H9 (cell line): ENCODE results near the gene SEMA3D. TPM values are rescaled to one million over a fixed set of nuclear protein-coding genes. Genes with fewer than 3 reads are reported as not detected.

ENCODE experiments used
- DNase-seq: peaks from one replicate; pipeline ENCODE4 v3.0.0-alpha.2; 2017
- H2AFZ ChIP-seq: one replicate; pipeline ENCODE4 v1.6.1; 2013; ENCODE audit warnings: mild to moderate bottlenecking, low read length, control low read depth, moderate library complexity
- H2AK5ac ChIP-seq: 2 replicates; pipeline ENCODE4 v1.6.1; 2013; ENCODE audit warnings: low read length, control low read depth, mixed read lengths; ENCODE audit not compliant: insufficient read length
- H2BK120ac ChIP-seq: one replicate; pipeline ENCODE4 v1.6.1; 2013; ENCODE audit warnings: low read depth, mild to moderate bottlenecking, low read length, control low read depth, inconsistent platforms; ENCODE audit not compliant: poor library complexity, severe bottlenecking
- H2BK12ac ChIP-seq: 2 replicates; pipeline ENCODE4 v1.6.1; 2013; ENCODE audit warnings: low read length, control low read depth, mixed read lengths, low read depth; ENCODE audit not compliant: insufficient read length
- H2BK15ac ChIP-seq: 2 replicates; pipeline ENCODE4 v1.6.1; 2013; ENCODE audit warnings: low read depth, low read length, control low read depth
- H2BK20ac ChIP-seq: one replicate; pipeline ENCODE4 v1.6.1; 2013; ENCODE audit warnings: low read depth, mild to moderate bottlenecking, low read length, control low read depth, inconsistent platforms; ENCODE audit not compliant: poor library complexity, severe bottlenecking
- H2BK5ac ChIP-seq: 2 replicates; pipeline ENCODE4 v1.6.1; 2013; ENCODE audit warnings: low read length, control low read depth, mixed read lengths; ENCODE audit not compliant: insufficient read length
- H3K14ac ChIP-seq: 2 replicates; pipeline ENCODE4 v1.6.1; 2013; ENCODE audit warnings: low read length, control low read depth; ENCODE audit not compliant: insufficient read depth
- H3K18ac ChIP-seq: 2 replicates; pipeline ENCODE4 v1.6.1; 2013; ENCODE audit warnings: low read depth, mild to moderate bottlenecking, mixed read lengths, low read length, control low read depth; ENCODE audit not compliant: insufficient read length
- H3K23ac ChIP-seq: 2 replicates; pipeline ENCODE4 v1.6.1; 2013; ENCODE audit warnings: low read length, control low read depth, mixed read lengths, low read depth; ENCODE audit not compliant: insufficient read length
- H3K23me2 ChIP-seq: 2 replicates; pipeline ENCODE4 v1.6.1; 2013; ENCODE audit warnings: low read depth, mild to moderate bottlenecking, mixed read lengths, low read length, control low read depth; ENCODE audit not compliant: insufficient read length, poor library complexity, severe bottlenecking
- H3K27ac ChIP-seq: 2 replicates; pipeline ENCODE4 v1.5.1; 2013; ENCODE audit warnings: low read length, control low read depth, mixed read lengths, low read depth; ENCODE audit not compliant: insufficient read length
- H3K27me3 ChIP-seq: 2 replicates; pipeline ENCODE4 v1.6.1; 2013; ENCODE audit warnings: low read length, control low read depth, inconsistent platforms; ENCODE audit not compliant: insufficient read depth
- H3K4ac ChIP-seq: 2 replicates; pipeline ENCODE4 v1.6.1; 2013; ENCODE audit warnings: low read depth, mild to moderate bottlenecking, control low read depth, inconsistent platforms, low read length, moderate library complexity
- H3K4me1 ChIP-seq: 2 replicates; pipeline ENCODE4 v1.6.1; 2013; ENCODE audit warnings: low read length, control low read depth, inconsistent platforms; ENCODE audit not compliant: insufficient read depth
- H3K4me2 ChIP-seq: 2 replicates; pipeline ENCODE4 v1.6.1; 2013; ENCODE audit warnings: low read length, control low read depth, mixed read lengths; ENCODE audit not compliant: insufficient read length, insufficient read depth
- H3K56ac ChIP-seq: 2 replicates; pipeline ENCODE4 v1.6.1; 2013; ENCODE audit warnings: low read depth, mild to moderate bottlenecking, mixed read lengths, low read length, control low read depth; ENCODE audit not compliant: insufficient read length
- H3K79me1 ChIP-seq: 2 replicates; pipeline ENCODE4 v1.6.1; 2013; ENCODE audit warnings: low read depth, mild to moderate bottlenecking, moderate library complexity, low read length, control low read depth, inconsistent platforms; ENCODE audit not compliant: insufficient read depth, poor library complexity, severe bottlenecking
- H3K79me2 ChIP-seq: 2 replicates; pipeline ENCODE4 v1.6.1; 2013; ENCODE audit warnings: low read length, control low read depth, inconsistent platforms; ENCODE audit not compliant: insufficient read depth
- H3K9ac ChIP-seq: 2 replicates; pipeline ENCODE4 v1.6.1; 2013; ENCODE audit warnings: low read length, control low read depth, mixed read lengths; ENCODE audit not compliant: insufficient read length; ENCODE audit errors: extremely low read depth
- H3K9me3 ChIP-seq: one replicate; pipeline ENCODE4 v1.6.1; 2013; ENCODE audit warnings: low read depth, low read length, inconsistent platforms; ENCODE audit not compliant: control insufficient read depth
- H3T11ph ChIP-seq: one replicate; pipeline ENCODE4 v1.6.1; 2013; ENCODE audit warnings: mild to moderate bottlenecking, low read length, control low read depth, inconsistent platforms
- H4K20me1 ChIP-seq: one replicate; pipeline ENCODE4 v1.6.1; 2013; ENCODE audit not compliant: control insufficient read depth, insufficient read length, insufficient read depth
- H4K5ac ChIP-seq: 2 replicates; pipeline ENCODE4 v1.6.1; 2013; ENCODE audit warnings: low read depth, mild to moderate bottlenecking, mixed read lengths, low read length, control low read depth; ENCODE audit not compliant: insufficient read length
- H4K8ac ChIP-seq: replicated peaks from 2 replicates; pipeline ENCODE4 v1.6.1; 2013; ENCODE audit warnings: low read length, control low read depth, mixed read lengths, low read depth; ENCODE audit not compliant: insufficient read length
- H4K91ac ChIP-seq: 2 replicates; pipeline ENCODE4 v1.6.1; 2013; ENCODE audit warnings: low read depth, mild to moderate bottlenecking, moderate library complexity, mixed read lengths, low read length, control low read depth; ENCODE audit not compliant: insufficient read length
- H3K27ac Mint-ChIP-seq, 3 experiments: 2 replicates in 2 of 3; 3 replicates in 1 of 3; pipeline ENCODE4 v1.8.0; 2020 to 2021; ENCODE audit warnings: mixed read lengths in 3 of 3, mild to moderate bottlenecking in 1 of 3, moderate library complexity in 1 of 3
- H3K27me3 Mint-ChIP-seq: 2 replicates; pipeline ENCODE4 v1.8.0; 2021; ENCODE audit warnings: low read depth, mild to moderate bottlenecking, moderate library complexity, mixed read lengths
- H3K36me3 Mint-ChIP-seq, 3 experiments: 2 replicates in 2 of 3; 3 replicates in 1 of 3; pipeline ENCODE4 v1.8.0; 2020 to 2021; ENCODE audit warnings: low read depth in 3 of 3, mixed read lengths in 3 of 3; ENCODE audit not compliant: insufficient read depth in 1 of 3
- H3K4me1 Mint-ChIP-seq, 2 experiments: 2 replicates each; pipeline ENCODE4 v1.8.0; 2020; ENCODE audit warnings: mixed read lengths in 2 of 2
- H3K4me3 Mint-ChIP-seq, 2 experiments: 2 replicates in 1 of 2; 3 replicates in 1 of 2; pipeline ENCODE4 v1.8.0; 2020 to 2021; ENCODE audit warnings: mild to moderate bottlenecking in 2 of 2, mixed read lengths in 2 of 2, moderate library complexity in 1 of 2
- H3K9me3 Mint-ChIP-seq, 2 experiments: 2 replicates in 1 of 2; 3 replicates in 1 of 2; pipeline ENCODE4 v1.8.0; 2020; ENCODE audit warnings: mild to moderate bottlenecking in 2 of 2, mixed read lengths in 2 of 2, moderate library complexity in 1 of 2
- WGBS: extraction: QIAGEN DNeasy Blood & Tissue Kit; methylation state at CpG from one replicate; pipeline ENCODE4 v1.1.7; 2013; ENCODE audit warnings: missing lambda C conversion rate, low lambda C conversion rate, mixed read lengths; ENCODE audit not compliant: insufficient read length; ENCODE audit errors: extremely low coverage; 5-methylcytosine and 5-hydroxymethylcytosine counted together
- total RNA-seq: library from RNA; stranded (reverse); gene quantifications from 2 replicates; pipeline ENCODE4 v1.2.1, GENCODE V29; 2021
- TF ChIP-seq, protein P1 (sequence below): fragments of 200-600 bp; sonication (generic); conservative IDR thresholded peaks from 3 replicates; pipeline ENCODE4 v1.8.0; 2021; ENCODE audit warnings: antibody characterized with exemption, mild to moderate bottlenecking

The SEMA3D gene
- total RNA-seq, 1 experiment from 2014 or later: 5.4 TPM

DNA sequence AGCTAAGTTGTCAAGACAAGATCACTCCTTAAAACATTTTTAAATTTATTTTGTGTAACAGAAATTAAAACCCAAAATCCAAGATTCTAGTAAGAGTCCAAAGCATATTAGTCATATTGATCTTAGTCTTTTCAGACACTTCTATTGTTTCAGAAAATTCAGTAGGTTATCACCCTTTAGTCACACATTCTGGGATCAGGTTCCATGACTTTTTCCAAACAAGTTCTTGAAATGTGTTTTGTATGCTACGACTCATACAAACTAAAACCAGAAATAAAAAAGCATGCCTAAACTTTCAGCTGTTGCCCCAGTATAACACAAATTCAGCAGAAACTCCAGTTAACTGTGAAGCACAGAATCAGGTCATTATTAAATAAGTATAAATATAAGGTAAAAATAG lies 10.7 kb downstream of the SEMA3D start:
- Histone ChIP-seq H3K18ac (no peak overlapping the region), H3K27ac (no peak overlapping the region), H3K4me1 (no peaks in the 10 kb centered on the region), H3K56ac (no peak overlapping the region), H2AK5ac (no peak overlapping the region), H3K14ac (no peak overlapping the region), H3T11ph (no peak overlapping the region), H2BK5ac (no peak overlapping the region), H3K9me3 (peaks cover 4% of the 10 kb centered on the region), H2BK20ac (no peak overlapping the region), H4K20me1 (no peaks in the 10 kb centered on the region), H4K5ac (no peak overlapping the region), H2BK120ac (no peak overlapping the region), H3K79me1 (no peaks in the 10 kb centered on the region), H3K4me2 (no peak overlapping the region), H3K9ac (no peak overlapping the region), H2AFZ (no peak overlapping the region), H3K27me3 (no peaks in the 10 kb centered on the region), H3K4ac (no peak overlapping the region), H4K8ac (no peak overlapping the region), H4K91ac (no peak overlapping the region), H3K23me2 (no peaks in the 10 kb centered on the region), H3K79me2 (no peaks in the 10 kb centered on the region), H2BK15ac (no peak overlapping the region), H3K23ac (no peak overlapping the region), H2BK12ac (no peak overlapping the region)
- H3K36me3 Mint-ChIP-seq: peaks cover 15 to 24% (median 19%) of the 10 kb centered on the region in 3 experiments
- H3K27me3 Mint-ChIP-seq: no peaks in the 10 kb centered on the region; the same call in 1 of the 2 replicates
- no CpG with 5 or more reads among the region's 1 CpG for WGBS
- DNase-seq: no peak
- H3K27ac Mint-ChIP-seq: no peak overlapping the region
- H3K4me3 Mint-ChIP-seq: no peak overlapping the region
- TF ChIP-seq, protein P1, sequence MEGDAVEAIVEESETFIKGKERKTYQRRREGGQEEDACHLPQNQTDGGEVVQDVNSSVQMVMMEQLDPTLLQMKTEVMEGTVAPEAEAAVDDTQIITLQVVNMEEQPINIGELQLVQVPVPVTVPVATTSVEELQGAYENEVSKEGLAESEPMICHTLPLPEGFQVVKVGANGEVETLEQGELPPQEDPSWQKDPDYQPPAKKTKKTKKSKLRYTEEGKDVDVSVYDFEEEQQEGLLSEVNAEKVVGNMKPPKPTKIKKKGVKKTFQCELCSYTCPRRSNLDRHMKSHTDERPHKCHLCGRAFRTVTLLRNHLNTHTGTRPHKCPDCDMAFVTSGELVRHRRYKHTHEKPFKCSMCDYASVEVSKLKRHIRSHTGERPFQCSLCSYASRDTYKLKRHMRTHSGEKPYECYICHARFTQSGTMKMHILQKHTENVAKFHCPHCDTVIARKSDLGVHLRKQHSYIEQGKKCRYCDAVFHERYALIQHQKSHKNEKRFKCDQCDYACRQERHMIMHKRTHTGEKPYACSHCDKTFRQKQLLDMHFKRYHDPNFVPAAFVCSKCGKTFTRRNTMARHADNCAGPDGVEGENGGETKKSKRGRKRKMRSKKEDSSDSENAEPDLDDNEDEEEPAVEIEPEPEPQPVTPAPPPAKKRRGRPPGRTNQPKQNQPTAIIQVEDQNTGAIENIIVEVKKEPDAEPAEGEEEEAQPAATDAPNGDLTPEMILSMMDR: no peak
- H3K9me3 Mint-ChIP-seq: peaks cover 23 to 26% of the 10 kb centered on the region in 2 experiments
- no peaks in the 10 kb centered on the region for H3K4me1 Mint-ChIP-seq
